Activated T-cell treated with anti-CD3 and anti-CD28 coated beads, Interleukin-2, amount 50 U/mL, for 1 hour (primary cell): ENCODE results near the gene MAP3K5.
"Not testable (repeated sequence)": the region's sequence is repeated elsewhere in the genome, so short reads cannot be mapped to it uniquely, and the experiment has no call there.

Experiments
- DNase-seq: peaks from one replicate; pipeline ENCODE4 v3.0.0-alpha.2; 2020

The MAP3K5 gene

GRCh38 chr6:136769124-136769523 is 23.2 kb downstream of the MAP3K5 start:
- DNase-seq = no peak

DNA sequence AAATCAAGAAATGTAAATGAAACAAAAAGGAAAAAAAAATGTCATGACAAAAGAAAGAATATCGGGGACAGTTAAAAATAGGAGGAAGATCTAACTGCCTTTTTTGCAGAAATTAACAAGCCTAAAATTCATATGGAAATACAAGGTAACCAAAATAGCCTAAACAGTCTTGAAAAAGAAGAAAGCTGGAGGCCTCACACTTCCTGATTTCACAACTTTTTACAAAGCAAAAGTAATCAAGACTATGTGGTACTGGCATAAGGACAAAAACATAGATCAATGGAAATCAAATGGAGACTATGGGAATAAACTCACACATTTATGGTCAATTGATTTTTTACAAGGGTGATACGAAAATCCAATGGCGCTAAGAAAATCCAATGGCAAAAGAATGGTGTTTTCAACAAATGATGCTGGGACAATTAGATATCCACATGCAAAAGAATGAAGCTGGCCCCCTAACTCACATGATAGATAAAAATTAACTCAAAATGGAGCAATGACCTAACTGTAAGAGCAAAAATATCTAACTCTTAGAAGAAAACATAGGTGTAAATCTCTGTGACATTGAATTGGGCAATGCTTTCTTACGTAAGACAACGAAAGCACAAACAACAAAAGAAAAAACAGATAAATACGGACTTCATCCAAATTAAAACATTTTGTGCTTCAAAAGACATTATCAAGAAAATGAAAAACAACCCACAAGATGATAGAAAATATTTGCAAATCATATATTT is 24.5 kb downstream of the MAP3K5 start:
- DNase-seq = no peak

GRCh38 chr6:136767103-136767502 is 25.2 kb downstream of the MAP3K5 start:
- DNase-seq = no peak

- DNase-seq = no peak
Measured at GRCh38 chr6:136766274-136766673, 26.0 kb downstream of the MAP3K5 start.

- DNase-seq = no peak
Measured at GRCh38 chr6:136764517-136764993, 27.7 kb downstream of the MAP3K5 start.

DNA sequence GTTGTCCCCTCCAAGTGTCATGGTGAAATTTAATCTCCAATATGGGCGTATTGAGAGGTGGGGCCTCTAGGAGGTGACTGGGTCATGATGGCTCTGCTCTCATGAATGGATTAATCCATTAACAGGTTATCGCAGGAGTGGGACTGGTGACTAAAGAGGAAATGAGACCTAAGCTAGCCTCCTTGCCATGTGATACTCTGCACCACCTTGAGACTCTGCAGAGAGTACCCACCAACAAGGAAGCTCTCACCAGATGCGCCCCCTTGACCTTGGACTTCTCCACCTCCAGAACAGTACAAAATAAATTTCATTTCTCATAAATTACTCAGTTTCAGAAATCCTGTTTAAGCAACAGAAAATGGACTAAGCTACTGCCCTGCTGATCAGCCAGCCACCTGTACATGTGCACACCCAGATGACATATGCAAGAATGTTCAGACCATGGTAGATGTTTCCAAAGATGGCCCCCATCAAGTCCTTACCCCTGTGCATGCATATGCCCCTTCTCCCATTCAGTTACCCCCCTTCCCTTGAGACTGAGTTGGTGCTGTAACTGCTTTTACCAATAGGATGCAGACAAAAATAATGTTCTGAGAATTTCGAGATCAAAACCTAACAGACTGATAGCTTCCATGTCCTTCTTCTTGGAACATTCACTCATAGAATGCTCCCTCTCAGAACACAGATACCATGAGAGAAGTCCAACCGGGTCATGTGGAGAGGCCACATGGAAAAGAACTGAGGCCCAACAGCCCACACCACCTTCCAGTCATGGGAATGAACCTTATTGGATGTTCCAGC is 28.4 kb downstream of the MAP3K5 start:
- DNase-seq = no peak

- no peak for DNase-seq
Measured at GRCh38 chr6:136763255-136763654, 29.0 kb downstream of the MAP3K5 start.

DNA sequence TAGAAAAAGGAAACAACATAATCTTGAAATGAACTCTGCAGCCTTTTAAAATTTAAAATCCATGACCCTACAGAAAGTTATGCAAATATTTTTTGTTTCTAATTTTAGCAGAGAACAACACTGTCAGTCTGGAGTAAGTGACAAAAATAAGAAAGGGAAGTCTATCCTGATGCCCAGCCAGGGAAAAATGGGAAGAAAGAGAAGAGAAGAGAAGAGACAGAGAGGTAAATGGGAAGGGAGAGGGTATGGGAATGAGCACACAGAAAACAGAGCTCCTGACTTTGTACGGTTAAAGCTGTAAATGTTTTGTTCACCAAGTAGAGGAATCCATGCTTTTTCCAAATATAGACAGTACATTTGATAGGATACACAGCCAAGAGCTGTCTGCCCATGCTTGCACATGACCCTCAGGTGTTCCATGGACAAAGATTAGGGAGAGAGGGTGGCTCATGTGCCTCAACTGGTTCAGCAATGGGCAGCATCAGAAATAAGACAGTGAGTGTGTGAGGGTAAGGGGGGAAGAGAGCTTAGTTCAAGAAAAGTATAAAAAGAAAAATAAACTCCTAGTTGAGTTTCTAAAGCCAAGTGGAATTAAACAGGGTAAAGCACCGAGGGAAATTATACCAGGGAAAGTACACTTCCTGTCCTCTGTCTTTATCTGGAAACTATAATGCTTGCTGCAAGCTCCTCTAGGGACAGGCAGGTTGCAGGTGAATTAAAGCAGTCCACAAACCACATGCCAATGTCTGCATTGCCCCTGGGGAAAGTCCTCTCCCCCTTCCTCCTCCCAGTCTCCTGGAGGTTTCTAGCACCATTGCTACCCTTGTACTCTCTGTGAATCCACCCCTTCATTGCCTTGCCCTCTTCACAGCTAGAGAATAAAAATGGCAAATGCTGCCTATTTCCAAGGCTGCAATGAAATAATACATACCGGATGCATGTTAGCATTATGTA is 30.0 kb downstream of the MAP3K5 start:
- DNase-seq = no peak

- no peak for DNase-seq
Measured at GRCh38 chr6:136761227-136761922, 30.9 kb downstream of the MAP3K5 start.

DNA sequence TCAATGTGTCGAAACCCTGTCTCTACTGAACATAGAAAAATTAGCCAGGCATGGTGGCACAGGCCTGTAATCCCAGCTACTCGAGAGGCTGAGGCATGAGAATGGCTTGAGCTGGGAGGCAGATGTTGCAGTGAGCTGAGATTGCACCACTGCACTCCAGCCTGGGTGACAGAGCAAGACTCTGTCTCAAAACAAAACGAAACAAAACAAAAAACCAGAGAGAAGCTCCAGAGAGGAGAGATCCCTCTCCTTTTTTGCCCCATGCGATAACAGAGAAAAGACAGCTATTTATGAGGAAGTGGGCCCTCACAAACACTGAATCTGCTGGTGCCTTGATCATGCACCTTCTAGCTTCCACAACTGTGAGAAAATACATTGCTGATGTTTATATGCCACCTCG is 31.5 kb downstream of the MAP3K5 start:
- DNase-seq = not testable (repeated sequence)

DNA sequence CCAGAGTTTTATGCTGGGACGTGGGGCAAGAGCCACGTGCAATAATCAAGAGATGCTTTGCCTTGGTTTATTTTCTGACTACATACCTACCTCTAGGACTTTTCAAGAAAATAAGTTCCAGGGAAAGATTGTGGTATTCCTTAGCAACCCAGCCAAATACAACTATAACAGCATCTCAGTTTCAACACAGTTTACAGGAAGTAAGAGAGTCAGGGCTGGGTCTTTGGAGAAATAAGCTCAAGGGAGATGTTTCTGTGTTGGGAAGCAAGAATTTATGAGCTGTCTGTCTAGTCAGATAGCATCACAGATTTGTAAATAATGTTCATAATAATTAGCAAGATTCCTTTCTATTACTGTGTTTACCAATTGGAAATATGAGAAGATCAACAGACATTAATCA is 35.1 kb downstream of the MAP3K5 start:
- no peak for DNase-seq

- no peak for DNase-seq
Measured at GRCh38 chr6:136754820-136755219, 37.5 kb downstream of the MAP3K5 start.

DNA sequence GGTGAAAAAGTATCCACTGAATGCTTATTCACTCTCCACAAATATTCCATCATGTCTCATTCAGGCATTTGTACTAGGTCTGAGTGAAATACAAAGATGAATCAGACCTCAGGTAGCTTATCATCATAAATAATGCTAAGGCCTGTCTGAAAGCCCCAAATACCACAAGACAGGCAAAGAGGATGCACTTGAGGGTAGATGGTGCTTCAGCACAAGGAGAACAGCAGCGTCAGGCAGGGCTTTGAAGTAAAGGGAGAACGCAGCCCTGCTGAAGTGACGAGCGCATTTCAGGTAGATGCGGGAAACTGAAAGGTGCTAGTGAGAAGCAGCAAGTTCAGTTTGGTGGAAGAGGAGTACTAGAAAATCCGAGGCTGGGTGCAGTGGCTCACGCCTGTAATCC is 38.7 kb downstream of the MAP3K5 start:
- DNase-seq = peak; percentile 61

GRCh38 chr6:136752554-136752953 is 39.7 kb downstream of the MAP3K5 start:
- no peak for DNase-seq

DNA sequence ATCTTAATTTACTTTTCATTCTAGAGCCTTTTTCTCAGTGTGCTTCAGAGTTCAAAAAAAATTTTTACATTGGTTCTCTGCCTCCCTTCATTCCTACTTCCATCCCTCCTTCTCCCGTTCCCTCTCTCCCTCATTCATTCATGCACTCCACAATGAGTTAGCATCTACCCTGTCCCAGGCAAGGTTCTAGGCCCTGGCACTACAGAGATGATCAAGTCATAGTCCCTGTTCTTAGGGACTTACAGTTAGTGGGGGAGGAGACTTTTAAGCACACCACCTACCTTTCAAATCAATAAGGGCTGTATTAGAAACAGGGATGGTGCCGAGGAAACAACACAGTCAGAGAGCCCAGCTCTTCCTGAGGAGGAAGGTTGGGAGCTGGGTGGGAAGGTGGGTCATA is 40.3 kb downstream of the MAP3K5 start:
- DNase-seq = no peak

DNA sequence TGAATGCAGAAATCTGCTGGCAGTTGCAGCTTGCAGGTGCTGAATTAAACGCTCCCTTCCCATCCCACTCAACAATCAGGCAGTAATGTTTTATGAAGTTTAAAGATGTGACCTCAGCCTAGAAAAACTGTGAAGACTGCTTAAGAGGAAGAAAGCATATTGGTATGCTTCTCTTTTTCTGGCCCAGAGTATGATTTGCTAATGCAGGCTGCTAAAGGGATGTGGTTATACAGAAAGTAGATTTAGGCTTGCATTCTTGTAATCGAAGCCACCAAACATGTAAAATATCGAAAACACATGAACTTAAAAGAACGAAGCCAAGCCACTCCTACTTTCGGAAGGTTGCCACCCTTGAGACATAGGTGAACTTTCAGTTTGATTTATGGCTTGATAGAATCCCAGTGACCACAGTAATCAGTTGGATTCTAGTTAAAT is 40.7 kb downstream of the MAP3K5 start:
- DNase-seq = no peak

- no peak for DNase-seq
Measured at GRCh38 chr6:136750696-136751521, 41.4 kb downstream of the MAP3K5 start.

DNA sequence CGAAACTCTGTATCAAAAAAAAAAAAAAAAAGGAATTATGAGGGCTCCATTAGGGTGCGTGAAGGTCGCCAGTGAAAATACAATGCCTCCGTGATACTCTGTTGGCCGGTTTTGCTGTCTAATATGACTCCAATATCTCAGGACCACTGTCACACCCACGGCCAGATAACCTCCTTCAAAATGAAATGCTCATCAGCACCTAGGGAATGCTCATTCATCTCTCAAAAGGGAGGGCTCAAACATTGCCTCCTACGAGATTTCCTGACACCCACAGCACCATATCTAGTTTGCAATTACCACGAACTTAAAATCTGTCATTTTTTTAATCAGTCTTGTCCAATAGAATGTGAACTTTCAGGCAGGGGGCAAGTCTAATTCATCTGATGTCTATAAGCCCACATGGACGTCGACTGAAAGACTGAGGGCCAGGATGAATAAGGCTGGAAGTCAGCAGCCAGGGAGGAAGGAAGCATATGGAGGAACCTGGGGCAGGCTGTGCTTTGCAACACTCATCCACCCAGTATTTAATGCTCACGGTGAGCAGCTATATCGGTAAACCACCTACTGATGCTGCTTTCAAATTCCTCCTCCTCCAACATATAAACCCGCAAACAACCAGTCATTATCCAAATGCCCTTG is 42.8 kb downstream of the MAP3K5 start:
- DNase-seq = no peak

- DNase-seq = no peak
Measured at GRCh38 chr6:136747507-136747906, 44.8 kb downstream of the MAP3K5 start.

GRCh38 chr6:136745300-136745699 is 47.0 kb downstream of the MAP3K5 start:
- DNase-seq = no peak

- no peak for DNase-seq
Measured at GRCh38 chr6:136744889-136745288, 47.4 kb downstream of the MAP3K5 start.
